Muscle layer of duodenum (tissue), 2 donors: Measurements from ENCODE around the gene CPNE1.

Source experiments
- H3K27ac ChIP-seq: one replicate; pipeline ENCODE4 v1.7.0; 2013; ENCODE audit warnings: mild to moderate bottlenecking, low read length
- H3K27me3 ChIP-seq: one replicate; pipeline ENCODE4 v1.7.0; 2013; ENCODE audit warnings: low read depth, mild to moderate bottlenecking, control low read depth, low read length
- H3K36me3 ChIP-seq, 2 donors: one replicate each; pipeline ENCODE4 v1.7.0; 2013; ENCODE audit warnings: low read length in 2 of 2, control low read depth in 1 of 2, mild to moderate bottlenecking in 1 of 2; ENCODE audit not compliant: insufficient read depth in 2 of 2, control insufficient read depth in 1 of 2
- H3K4me1 ChIP-seq, 2 donors: one replicate each; pipeline ENCODE4 v1.7.0; 2013; ENCODE audit warnings: low read length in 2 of 2, mild to moderate bottlenecking in 2 of 2, control low read depth in 1 of 2, moderate library complexity in 1 of 2; ENCODE audit not compliant: insufficient read depth in 2 of 2, control insufficient read depth in 1 of 2
- H3K4me3 ChIP-seq, 2 donors: one replicate each; pipeline ENCODE4 v1.7.0; 2013; ENCODE audit warnings: low read length in 2 of 2, low read depth in 1 of 2, mild to moderate bottlenecking in 1 of 2
- H3K9me3 ChIP-seq, 2 donors: one replicate each; pipeline ENCODE4 v1.7.0; 2013; ENCODE audit warnings: low read length in 2 of 2, control low read depth in 1 of 2, mild to moderate bottlenecking in 1 of 2; ENCODE audit not compliant: control insufficient read depth in 1 of 2
- donor health status: healthy.

Gene CPNE1

GRCh38 chr20:35587436-35587835, 77.3 kb downstream of the CPNE1 start:
- no peaks in the 10 kb centered on the region for H3K27me3 ChIP-seq
- H3K4me1 ChIP-seq: no peaks in the 10 kb centered on the region
- no peaks in the 10 kb centered on the region for H3K9me3 ChIP-seq
- H3K36me3 ChIP-seq: no peaks in the 10 kb centered on the region
- H3K4me3 ChIP-seq: no peak overlapping the region
- H3K27ac ChIP-seq: no peak overlapping the region

- no peaks in the 10 kb centered on the region for H3K4me1 ChIP-seq
- no peak overlapping the region for H3K27ac ChIP-seq
- no peaks in the 10 kb centered on the region for H3K27me3 ChIP-seq
- no peak overlapping the region for H3K4me3 ChIP-seq
- no peaks in the 10 kb centered on the region for H3K9me3 ChIP-seq
- no peaks in the 10 kb centered on the region for H3K36me3 ChIP-seq
These were observed 77.8 kb downstream of the CPNE1 start for GRCh38 chr20:35586751-35587425.

GRCh38 chr20:35583636-35584560, 80.8 kb downstream of the CPNE1 start:
- no peaks in the 10 kb centered on the region for H3K9me3 ChIP-seq
- H3K27ac ChIP-seq: no peak overlapping the region
- no peaks in the 10 kb centered on the region for H3K27me3 ChIP-seq
- no peaks in the 10 kb centered on the region for H3K36me3 ChIP-seq
- H3K4me3 ChIP-seq: no peak overlapping the region
- H3K4me1 ChIP-seq: no peaks in the 10 kb centered on the region

GRCh38 chr20:35582741-35583404, 81.8 kb downstream of the CPNE1 start:
- no peaks in the 10 kb centered on the region for H3K27me3 ChIP-seq
- H3K4me3 ChIP-seq: no peak overlapping the region
- H3K4me1 ChIP-seq: no peaks in the 10 kb centered on the region
- no peaks in the 10 kb centered on the region for H3K36me3 ChIP-seq
- H3K27ac ChIP-seq: no peak overlapping the region
- H3K9me3 ChIP-seq: no peaks in the 10 kb centered on the region

GRCh38 chr20:35582131-35582530, 82.6 kb downstream of the CPNE1 start:
- Histone ChIP-seq H3K4me1 (no peaks in the 10 kb centered on the region), H3K27ac (no peak overlapping the region), H3K36me3 (no peaks in the 10 kb centered on the region), H3K27me3 (no peaks in the 10 kb centered on the region), H3K9me3 (no peaks in the 10 kb centered on the region), H3K4me3 (no peak overlapping the region)

- Histone ChIP-seq H3K27me3 (no peaks in the 10 kb centered on the region), H3K4me1 (no peaks in the 10 kb centered on the region), H3K27ac (no peak overlapping the region), H3K9me3 (no peaks in the 10 kb centered on the region), H3K4me3 (no peak overlapping the region), H3K36me3 (no peaks in the 10 kb centered on the region)
These were observed 85.5 kb downstream of the CPNE1 start for GRCh38 chr20:35579196-35579595.

- Histone ChIP-seq H3K4me1 (no peaks in the 10 kb centered on the region), H3K36me3 (no peaks in the 10 kb centered on the region), H3K27me3 (no peaks in the 10 kb centered on the region), H3K27ac (no peak overlapping the region), H3K9me3 (no peaks in the 10 kb centered on the region), H3K4me3 (no peak overlapping the region)
These were observed 86.2 kb downstream of the CPNE1 start for GRCh38 chr20:35578469-35578868.

DNA sequence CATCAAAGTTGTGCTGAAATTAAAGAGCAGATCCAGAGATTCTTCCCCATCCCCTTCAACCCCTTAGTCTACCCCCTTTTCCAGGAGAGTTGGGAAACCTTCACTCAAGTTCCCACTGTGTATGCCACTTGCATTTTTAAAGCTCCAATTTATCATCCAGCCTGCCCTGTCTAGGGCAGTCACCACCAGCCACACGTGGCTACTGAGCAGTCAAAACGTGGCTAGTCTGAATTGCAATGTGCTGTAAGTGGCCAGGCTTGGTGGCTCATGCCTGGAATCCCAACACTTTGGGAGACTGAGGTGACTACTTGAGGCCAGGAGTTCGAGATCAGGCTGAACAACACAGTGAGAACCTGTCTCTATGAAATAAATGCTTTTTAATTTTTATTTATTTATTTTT, 87.9 kb downstream of the CPNE1 start:
- Histone ChIP-seq H3K36me3 (no peaks in the 10 kb centered on the region), H3K9me3 (peaks cover 0 to 6% of the 10 kb centered on the region in 2 donors), H3K4me1 (no peaks in the 10 kb centered on the region), H3K27me3 (no peaks in the 10 kb centered on the region), H3K27ac (no peak overlapping the region), H3K4me3 (no peak overlapping the region)
